NB4 (cell line): ENCODE measurements around the gene NELL1.

Experiments
- MYC ChIP-seq: IDR thresholded peaks from 2 replicates; pipeline ENCODE4 v1.6.1; 2011; ENCODE audit warnings: low read depth, low read length
- POLR2A ChIP-seq: IDR thresholded peaks from 2 replicates; pipeline ENCODE4 v1.6.1; 2011; ENCODE audit warnings: mild to moderate bottlenecking; ENCODE audit not compliant: insufficient read length; ENCODE audit errors: extremely low read depth
- TF ChIP-seq, protein P1 (sequence below): IDR thresholded peaks from one replicate; pipeline ENCODE4 v1.5.1; 2012; ENCODE audit warnings: low read depth, low read length

GRCh38 chr11:21372672-21373071 is 703.3 kb downstream of the NELL1 start:
- TF ChIP-seq POLR2A, result no peak
- TF ChIP-seq, protein P1, sequence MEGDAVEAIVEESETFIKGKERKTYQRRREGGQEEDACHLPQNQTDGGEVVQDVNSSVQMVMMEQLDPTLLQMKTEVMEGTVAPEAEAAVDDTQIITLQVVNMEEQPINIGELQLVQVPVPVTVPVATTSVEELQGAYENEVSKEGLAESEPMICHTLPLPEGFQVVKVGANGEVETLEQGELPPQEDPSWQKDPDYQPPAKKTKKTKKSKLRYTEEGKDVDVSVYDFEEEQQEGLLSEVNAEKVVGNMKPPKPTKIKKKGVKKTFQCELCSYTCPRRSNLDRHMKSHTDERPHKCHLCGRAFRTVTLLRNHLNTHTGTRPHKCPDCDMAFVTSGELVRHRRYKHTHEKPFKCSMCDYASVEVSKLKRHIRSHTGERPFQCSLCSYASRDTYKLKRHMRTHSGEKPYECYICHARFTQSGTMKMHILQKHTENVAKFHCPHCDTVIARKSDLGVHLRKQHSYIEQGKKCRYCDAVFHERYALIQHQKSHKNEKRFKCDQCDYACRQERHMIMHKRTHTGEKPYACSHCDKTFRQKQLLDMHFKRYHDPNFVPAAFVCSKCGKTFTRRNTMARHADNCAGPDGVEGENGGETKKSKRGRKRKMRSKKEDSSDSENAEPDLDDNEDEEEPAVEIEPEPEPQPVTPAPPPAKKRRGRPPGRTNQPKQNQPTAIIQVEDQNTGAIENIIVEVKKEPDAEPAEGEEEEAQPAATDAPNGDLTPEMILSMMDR, result no peak
- no peak for TF ChIP-seq MYC
